ENCODE results near the gene TMEM89. TPM values are rescaled to one million over a fixed set of nuclear protein-coding genes. Genes with fewer than 3 reads are reported as not detected.

TMEM89 gene
- total and polyA plus RNA-seq, 2 of the 13 experiments (the other 11 are each of a cell fraction or from before 2014, with no cell fraction given), result 0.31 to 0.59 TPM

- Histone ChIP-seq H3K79me2 (ENCODE audit: insufficient read depth, low read length) (peaks cover 43% of the 10 kb centered on the region), H2AFZ (ENCODE audit: low read length) (no peak overlapping the region), H3K27ac (ENCODE audit: extremely low read length, insufficient read depth, low read length) (peak overlapping the region; percentile 74), H3K4me1 (ENCODE audit: insufficient read depth, low read length) (peaks cover 66% of the 10 kb centered on the region), H3K4me3 (replicated peaks in 1 of 3; ENCODE audit: insufficient read depth in 1 of 3, low read depth in 2 of 3, low read length in 3 of 3) (peak overlapping the region; percentile 71 to 96 (median 93); a peak in 4 of 6 replicates), H3K4me2 (ENCODE audit: low read depth, low read length) (peak overlapping the region; percentile 88), H3K27me3 (ENCODE audit: control insufficient read depth in 1 of 2, insufficient read depth in 2 of 2, low read length in 2 of 2) (no peaks in the 10 kb centered on the region; a peak in 1 of 5 replicates), H3K36me3 (replicated peaks in 1 of 2; ENCODE audit: control insufficient read depth in 1 of 2, insufficient read depth in 2 of 2, low read length in 2 of 2) (peaks cover 15 to 55% of the 10 kb centered on the region in 2 experiments; a peak in 4 of 5 replicates), H4K20me1 (ENCODE audit: insufficient read depth, low read length) (no peaks in the 10 kb centered on the region), H3K9ac (ENCODE audit: insufficient read depth, low read depth, low read length) (peak overlapping the region; percentile 83; the same call in 1 of the 2 replicates), H3K9me3 (ENCODE audit: low read length) (no peaks in the 10 kb centered on the region)
- FAIRE-seq, result no peak
- ChIA-PET POLR2A (interaction anchor here (2.9 to 4.8 kb wide), 3 partner anchors 11 to 160 kb away, joined by 24 to 140 read pairs (median 40); partner anchors contain the start of genes CELSR3 and TMEM89), CTCF (ENCODE audit: low intra/inter-chr PET ratio, low total read pairs) (no interaction called here)
- 94% methylated on average over 7 of the region's 15 CpGs for WGBS (ENCODE audit: low lambda C conversion rate)
- no peak for TF ChIP-seq ZNF543 (CRISPR knock-in tag; IDR thresholded peaks at IDR 0.05)
- TF ChIP-seq ZNF687 (CRISPR knock-in tag; IDR thresholded peaks at IDR 0.05), result peak; percentile 52
- intact Hi-C loops (cut with micrococcal nuclease; ENCODE audit: unreplicated experiment), result no loop called here
- DNase-seq (ENCODE audit: low spot score), result no peak
- ATAC-seq, result no peak
- BruUV-seq (replicated peaks), result no TSS peak
- in situ Hi-C loops (cut with HindIII; ENCODE audit: extremely low pct_ligation_motif_present, low pct_unique_long_range_greater_than_20kb), result no loop called here
These were observed 11.7 kb upstream of the TMEM89 start for GRCh38 chr3:48633256-48633655.
